ENCODE data around the gene SCYL3.

The SCYL3 gene, protein sequence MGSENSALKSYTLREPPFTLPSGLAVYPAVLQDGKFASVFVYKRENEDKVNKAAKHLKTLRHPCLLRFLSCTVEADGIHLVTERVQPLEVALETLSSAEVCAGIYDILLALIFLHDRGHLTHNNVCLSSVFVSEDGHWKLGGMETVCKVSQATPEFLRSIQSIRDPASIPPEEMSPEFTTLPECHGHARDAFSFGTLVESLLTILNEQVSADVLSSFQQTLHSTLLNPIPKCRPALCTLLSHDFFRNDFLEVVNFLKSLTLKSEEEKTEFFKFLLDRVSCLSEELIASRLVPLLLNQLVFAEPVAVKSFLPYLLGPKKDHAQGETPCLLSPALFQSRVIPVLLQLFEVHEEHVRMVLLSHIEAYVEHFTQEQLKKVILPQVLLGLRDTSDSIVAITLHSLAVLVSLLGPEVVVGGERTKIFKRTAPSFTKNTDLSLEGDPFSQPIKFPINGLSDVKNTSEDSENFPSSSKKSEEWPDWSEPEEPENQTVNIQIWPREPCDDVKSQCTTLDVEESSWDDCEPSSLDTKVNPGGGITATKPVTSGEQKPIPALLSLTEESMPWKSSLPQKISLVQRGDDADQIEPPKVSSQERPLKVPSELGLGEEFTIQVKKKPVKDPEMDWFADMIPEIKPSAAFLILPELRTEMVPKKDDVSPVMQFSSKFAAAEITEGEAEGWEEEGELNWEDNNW

DNA sequence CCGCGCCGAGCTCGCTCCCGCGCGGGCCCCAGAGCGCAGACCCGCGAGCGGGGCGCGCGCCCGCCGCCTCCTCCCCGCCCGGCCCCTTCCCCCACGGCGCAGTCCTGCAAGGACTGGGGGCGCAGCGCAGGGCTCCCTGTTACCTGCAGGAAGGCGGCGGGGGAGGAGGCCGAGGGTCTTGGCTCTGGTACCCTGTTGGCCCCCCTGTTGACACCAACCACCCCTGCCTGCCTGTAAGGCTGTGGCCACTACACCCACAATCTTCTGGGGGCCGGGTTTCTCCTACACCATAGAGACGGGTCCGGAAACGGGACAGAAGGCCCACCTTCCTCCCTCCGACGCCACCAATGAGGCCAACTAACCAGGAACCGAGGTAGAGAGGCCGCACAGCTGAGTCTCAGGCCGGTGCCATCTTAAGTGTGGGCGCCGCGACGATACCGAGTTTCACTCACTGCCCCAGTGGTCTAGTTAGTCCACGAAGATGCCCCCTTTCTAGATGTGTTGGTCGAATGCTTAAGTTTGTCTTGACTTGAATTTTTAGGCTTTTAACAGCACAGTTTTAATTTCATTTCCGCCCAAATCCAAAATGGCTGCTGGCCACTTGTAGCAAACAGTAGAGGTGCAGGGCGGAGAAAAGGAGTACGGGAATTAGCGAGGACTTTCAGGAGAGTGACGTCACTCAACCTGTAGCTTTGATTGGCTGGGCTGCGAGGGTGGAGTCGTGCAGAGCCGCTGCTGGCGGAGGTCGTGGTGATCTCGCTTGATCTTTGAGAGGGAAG is at the start of gene SCYL3:
SCYL3 (minus strand) TSS at position 252 of the 779 bp plus-strand sequence. CDS start 5,056 bp downstream, outside the sequence.
- H3K4me1 Mint-ChIP-seq (ENCODE audit: low read depth), result peaks cover 44% of the 10 kb centered on the region
- H3K36me3 Mint-ChIP-seq (ENCODE audit: low read depth), result peaks cover 19% of the 10 kb centered on the region
- H3K4me3 Mint-ChIP-seq, result peak within 1 kb of the TSS; percentile 87
- intact Hi-C loops (cut with micrococcal nuclease), result loop anchor here (1.0 to 10.0 kb wide), 6 partner anchors 99 to 1421 kb away; partner anchors contain the start of genes BLZF1, FMO4, GORAB and KIFAP3
- peaks cover 11% of the 10 kb centered on the region for H3K27me3 Mint-ChIP-seq
- peak within 1 kb of the TSS; percentile 100 for H3K27ac Mint-ChIP-seq
- no peaks in the 10 kb centered on the region for H3K9me3 Mint-ChIP-seq

DNA sequence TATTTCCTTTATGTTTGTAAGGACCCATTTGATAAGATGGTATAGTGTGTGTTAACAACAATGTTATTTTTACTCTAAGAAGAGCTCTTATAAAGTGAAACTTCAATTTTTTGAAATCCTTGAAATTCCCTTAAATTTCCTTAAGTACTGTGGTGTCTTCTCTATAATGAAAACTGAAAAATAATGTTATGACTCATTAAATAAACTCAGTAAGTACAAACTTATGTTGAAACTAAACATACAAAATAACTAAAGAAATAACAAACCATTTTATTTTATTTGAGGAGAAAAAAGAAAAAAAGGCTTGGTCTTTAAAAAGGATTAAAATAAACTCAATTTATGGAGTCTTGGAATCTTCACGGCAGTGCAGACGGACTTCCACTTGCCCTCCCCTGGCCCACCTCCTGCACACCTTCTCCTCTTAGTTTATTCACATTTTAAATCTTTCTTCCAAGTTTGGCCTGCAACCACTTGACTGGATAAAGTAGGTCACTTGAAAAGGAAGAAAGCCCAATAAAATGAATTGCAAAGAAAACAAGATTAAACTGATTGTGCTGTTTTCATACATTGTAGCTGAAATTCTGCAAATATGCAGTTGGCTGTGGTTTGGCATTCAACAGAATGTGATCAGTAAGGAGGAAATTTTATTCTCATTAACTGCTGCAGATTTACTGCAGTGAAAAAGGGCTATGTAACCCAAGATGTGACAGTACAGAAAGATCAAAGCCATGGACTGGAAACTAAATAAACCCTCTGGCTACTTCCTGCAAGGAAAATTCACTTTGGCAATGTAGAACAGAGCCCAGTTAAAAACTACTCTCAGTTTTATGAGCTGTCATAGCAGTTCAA is 48.5 kb upstream of the SCYL3 start:
- Mint-ChIP-seq H3K4me1 (ENCODE audit: low read depth) (peaks cover 6% of the 10 kb centered on the region), H3K27me3 (no peaks in the 10 kb centered on the region), H3K9me3 (no peaks in the 10 kb centered on the region), H3K27ac (no peak overlapping the region), H3K36me3 (ENCODE audit: low read depth) (no peaks in the 10 kb centered on the region), H3K4me3 (no peak overlapping the region)
- intact Hi-C loops (cut with micrococcal nuclease), result no loop called here

DNA sequence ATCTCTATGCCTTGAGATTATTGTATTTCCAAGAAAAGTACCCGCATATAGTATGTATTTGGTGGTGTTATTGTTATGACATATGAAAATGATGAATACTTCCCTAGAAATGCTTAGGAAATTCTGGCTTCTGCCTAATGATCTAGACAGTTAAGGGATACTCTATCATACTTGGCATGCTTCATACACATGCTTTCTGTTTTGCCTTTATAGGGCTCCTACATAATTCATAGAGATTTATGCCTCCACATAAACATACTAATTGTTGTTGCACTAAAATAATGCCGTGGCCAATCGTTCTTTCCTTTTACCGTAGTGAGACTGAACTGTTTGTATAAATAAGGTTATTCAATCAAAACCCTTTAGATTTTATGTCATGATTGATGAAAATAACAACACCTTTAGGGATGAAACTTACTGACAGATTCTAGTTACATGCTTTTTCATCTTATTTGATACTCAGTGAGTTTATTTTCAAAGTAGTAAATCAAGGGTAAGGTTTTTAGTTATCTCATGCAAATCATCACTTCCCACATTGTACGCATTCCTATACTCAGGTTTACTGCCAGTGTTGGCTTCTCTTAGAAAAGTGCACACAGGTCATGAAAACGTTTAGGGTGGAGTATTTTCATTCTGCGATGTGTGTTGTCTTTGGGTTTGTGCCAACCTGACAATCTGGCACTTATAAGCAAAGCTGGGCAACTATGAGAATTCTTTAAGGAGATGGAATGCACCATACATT is 40.5 kb upstream of the SCYL3 start:
- no peaks in the 10 kb centered on the region for H3K27me3 Mint-ChIP-seq
- no peaks in the 10 kb centered on the region for H3K36me3 Mint-ChIP-seq (ENCODE audit: low read depth)
- H3K27ac Mint-ChIP-seq, result no peak overlapping the region
- no peaks in the 10 kb centered on the region for H3K4me1 Mint-ChIP-seq (ENCODE audit: low read depth)
- intact Hi-C loops (cut with micrococcal nuclease), result no loop called here
- H3K9me3 Mint-ChIP-seq, result no peaks in the 10 kb centered on the region
- H3K4me3 Mint-ChIP-seq, result no peak overlapping the region

DNA sequence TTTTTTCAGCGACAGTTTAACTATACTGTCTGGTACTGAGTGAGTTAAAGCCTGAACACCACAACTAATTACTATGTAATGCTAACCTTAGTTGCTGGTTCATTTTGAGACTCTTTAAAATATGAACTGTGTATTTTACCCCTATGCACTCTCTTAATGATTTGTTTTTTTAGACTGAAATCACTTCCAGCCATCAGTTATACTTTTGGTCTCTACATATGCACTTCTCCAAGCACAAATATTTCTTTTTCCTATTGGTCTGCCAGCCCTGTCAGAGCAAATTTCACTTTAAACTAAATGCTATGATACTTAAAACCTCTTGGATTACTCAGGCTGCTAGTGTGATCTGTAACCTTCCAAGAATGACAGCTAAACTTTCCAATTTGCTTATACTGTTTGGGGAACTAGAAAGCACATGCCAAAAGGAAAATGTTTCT is 38.1 kb upstream of the SCYL3 start:
- H3K27ac Mint-ChIP-seq, result no peak overlapping the region
- H3K9me3 Mint-ChIP-seq, result no peaks in the 10 kb centered on the region
- intact Hi-C loops (cut with micrococcal nuclease), result no loop called here
- no peaks in the 10 kb centered on the region for H3K4me1 Mint-ChIP-seq (ENCODE audit: low read depth)
- H3K36me3 Mint-ChIP-seq (ENCODE audit: low read depth), result no peaks in the 10 kb centered on the region
- no peak overlapping the region for H3K4me3 Mint-ChIP-seq
- H3K27me3 Mint-ChIP-seq, result no peaks in the 10 kb centered on the region

DNA sequence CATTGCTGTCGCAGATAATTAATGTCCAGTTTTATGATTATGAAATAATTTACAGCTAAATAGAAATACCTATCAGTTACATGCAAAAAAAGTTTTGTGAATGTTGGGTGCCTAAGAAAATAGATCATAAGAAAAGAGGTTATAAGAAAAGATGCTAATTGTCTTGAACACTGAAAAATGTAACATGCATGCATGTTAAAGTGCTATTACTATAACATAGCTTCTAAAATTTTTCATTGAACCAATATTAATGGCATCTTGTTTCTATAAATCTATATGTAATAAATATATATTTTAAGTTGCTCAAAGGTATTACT is 35.5 kb upstream of the SCYL3 start:
- intact Hi-C loops (cut with micrococcal nuclease), result loop anchor here (2.0 to 5.0 kb wide), 3 partner anchors 953 to 1258 kb away; partner anchors contain the start of gene FMO2
- no peaks in the 10 kb centered on the region for H3K27me3 Mint-ChIP-seq
- H3K9me3 Mint-ChIP-seq, result no peaks in the 10 kb centered on the region
- no peak overlapping the region for H3K27ac Mint-ChIP-seq
- H3K36me3 Mint-ChIP-seq (ENCODE audit: low read depth), result no peaks in the 10 kb centered on the region
- H3K4me3 Mint-ChIP-seq, result no peak overlapping the region
- no peaks in the 10 kb centered on the region for H3K4me1 Mint-ChIP-seq (ENCODE audit: low read depth)

DNA sequence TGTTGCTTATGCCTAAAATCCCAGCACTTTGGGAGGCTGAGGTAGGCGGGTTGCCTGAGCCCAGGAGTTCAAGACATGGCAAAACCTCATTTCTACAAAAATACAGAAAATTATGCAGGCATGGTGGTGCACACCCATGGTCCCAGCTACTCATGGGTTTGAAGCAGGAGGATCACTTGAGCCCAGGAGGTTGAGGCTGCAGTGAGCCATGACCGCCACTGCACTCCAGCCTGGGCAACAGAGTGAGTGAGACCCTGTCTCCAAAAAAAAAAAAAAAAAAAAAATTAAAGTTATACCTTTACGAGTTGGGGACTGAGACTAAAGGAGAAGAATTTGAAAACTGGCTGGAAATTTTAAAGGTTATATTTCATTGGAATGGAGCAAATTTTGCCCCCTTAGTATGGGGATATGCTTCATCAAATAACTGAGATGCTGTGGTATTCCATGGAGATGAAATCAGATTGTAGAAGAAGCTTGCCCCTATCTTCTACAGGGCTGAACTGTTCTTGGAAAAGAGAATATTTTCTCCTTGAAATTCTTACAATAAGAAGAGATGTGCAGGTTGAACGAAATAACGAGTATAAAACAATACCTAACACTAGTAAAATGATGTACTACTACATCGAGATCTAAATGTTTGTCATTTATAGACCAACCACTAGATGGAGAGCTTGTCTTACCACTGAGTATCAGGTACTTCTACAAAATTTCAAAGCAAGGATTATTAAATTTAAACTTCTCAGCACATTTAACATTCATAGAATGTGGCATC is 34.9 kb upstream of the SCYL3 start:
- H3K36me3 Mint-ChIP-seq (ENCODE audit: low read depth), result no peaks in the 10 kb centered on the region
- no peak overlapping the region for H3K4me3 Mint-ChIP-seq
- no peak overlapping the region for H3K27ac Mint-ChIP-seq
- no peaks in the 10 kb centered on the region for H3K9me3 Mint-ChIP-seq
- intact Hi-C loops (cut with micrococcal nuclease), result loop anchor here (2.0 to 5.0 kb wide), 3 partner anchors 954 to 1259 kb away; partner anchors contain the start of gene FMO2
- no peaks in the 10 kb centered on the region for H3K4me1 Mint-ChIP-seq (ENCODE audit: low read depth)
- H3K27me3 Mint-ChIP-seq, result no peaks in the 10 kb centered on the region

DNA sequence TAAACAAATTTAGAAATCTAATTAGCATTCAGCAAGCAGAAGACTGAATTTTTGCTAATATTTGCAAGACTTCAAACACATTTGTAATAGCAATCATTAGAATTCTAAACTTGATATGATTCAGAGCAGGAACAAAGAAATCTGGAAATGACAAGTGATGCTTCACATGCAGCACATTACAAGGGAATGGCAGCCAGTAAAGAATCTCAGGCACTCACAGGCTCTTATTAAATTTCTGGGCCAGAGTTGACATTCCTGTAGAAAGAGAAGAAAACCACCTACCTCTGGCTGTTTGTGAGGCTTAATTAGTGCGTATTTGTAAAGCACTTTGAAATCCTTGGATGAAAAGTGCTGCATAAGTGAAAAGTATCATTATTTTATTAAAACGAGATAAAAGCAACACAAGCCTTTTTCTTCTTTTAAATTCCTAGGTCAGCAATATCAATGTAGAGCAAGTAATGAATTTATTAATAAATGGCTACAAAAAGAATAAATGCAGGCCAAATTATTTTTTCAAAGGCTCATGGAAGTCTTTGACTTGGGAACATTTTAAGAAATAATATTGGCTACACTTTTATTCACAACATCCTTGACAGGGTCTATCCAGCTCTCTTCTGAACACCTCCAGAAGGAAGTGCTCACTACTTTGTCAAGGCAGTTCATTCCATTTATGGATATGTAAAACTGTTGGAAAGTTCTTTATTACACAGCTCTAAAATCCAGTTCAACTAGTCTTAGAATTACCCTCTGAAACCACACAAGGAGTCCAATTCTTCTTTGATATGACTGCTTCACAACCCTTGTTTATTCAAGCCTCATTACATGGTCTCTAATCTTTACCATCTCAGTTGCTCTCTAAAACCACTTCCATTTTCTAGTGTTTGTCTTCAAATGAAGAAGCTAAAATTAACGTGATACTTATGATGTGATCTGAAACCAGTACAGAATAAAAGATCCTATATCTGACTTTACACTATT is 32.1 kb upstream of the SCYL3 start:
- no peaks in the 10 kb centered on the region for H3K27me3 Mint-ChIP-seq
- no peak overlapping the region for H3K4me3 Mint-ChIP-seq
- H3K4me1 Mint-ChIP-seq (ENCODE audit: low read depth), result no peaks in the 10 kb centered on the region
- H3K9me3 Mint-ChIP-seq, result no peaks in the 10 kb centered on the region
- intact Hi-C loops (cut with micrococcal nuclease), result loop anchor here (5.0 kb wide), 2 partner anchors 957 to 1262 kb away; partner anchors contain the start of gene FMO2
- no peaks in the 10 kb centered on the region for H3K36me3 Mint-ChIP-seq (ENCODE audit: low read depth)
- no peak overlapping the region for H3K27ac Mint-ChIP-seq

DNA sequence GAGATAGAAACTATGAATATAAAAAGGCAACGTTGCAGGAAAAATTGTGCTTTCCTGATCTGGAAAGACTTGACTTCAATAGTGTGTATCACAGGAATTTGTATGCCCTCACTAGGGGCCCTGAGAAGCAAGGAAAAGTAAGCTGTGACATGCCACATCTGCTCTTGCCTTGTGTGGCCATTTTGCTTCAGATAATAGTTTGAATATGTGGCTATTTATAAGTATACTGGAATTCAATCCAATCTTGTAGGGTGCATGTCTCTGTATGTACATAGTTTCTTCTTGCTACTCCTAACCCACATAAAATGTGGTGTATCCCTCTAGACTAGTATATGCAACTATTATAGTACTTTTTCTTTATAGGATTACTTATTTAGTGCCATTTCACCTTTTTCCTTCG is 31.1 kb upstream of the SCYL3 start:
- intact Hi-C loops (cut with micrococcal nuclease), result loop anchor here (5.0 kb wide), 2 partner anchors 957 to 1262 kb away; partner anchors contain the start of gene FMO2

DNA sequence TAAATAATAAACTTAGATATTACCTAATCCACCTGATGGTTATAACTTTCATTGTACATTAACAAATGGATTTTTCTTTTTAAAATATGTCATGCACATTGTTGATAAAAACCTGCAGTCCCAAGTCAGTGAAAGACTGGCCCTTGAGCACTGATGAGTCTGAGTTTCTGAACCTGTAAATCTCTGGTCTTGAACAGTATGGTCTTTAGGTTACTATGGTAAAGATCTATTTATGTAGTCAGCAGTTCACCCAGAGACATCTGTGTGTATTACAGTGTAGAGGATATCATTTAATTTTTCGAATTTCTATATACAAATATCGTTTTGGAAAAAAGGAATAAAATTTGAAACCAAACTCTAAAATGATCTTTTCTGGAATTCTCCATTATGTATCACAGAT is 30.4 kb upstream of the SCYL3 start:
- Mint-ChIP-seq H3K4me3 (no peak overlapping the region), H3K27me3 (no peaks in the 10 kb centered on the region), H3K4me1 (ENCODE audit: low read depth) (no peaks in the 10 kb centered on the region), H3K27ac (no peak overlapping the region), H3K36me3 (ENCODE audit: low read depth) (no peaks in the 10 kb centered on the region), H3K9me3 (no peaks in the 10 kb centered on the region)
- intact Hi-C loops (cut with micrococcal nuclease), result no loop called here

More for the DNA sequence above, 31.1 kb upstream of the SCYL3 start:
- Mint-ChIP-seq H3K27me3 (no peaks in the 10 kb centered on the region), H3K9me3 (no peaks in the 10 kb centered on the region), H3K36me3 (ENCODE audit: low read depth) (no peaks in the 10 kb centered on the region), H3K4me1 (ENCODE audit: low read depth) (no peaks in the 10 kb centered on the region), H3K4me3 (no peak overlapping the region), H3K27ac (no peak overlapping the region)

DNA sequence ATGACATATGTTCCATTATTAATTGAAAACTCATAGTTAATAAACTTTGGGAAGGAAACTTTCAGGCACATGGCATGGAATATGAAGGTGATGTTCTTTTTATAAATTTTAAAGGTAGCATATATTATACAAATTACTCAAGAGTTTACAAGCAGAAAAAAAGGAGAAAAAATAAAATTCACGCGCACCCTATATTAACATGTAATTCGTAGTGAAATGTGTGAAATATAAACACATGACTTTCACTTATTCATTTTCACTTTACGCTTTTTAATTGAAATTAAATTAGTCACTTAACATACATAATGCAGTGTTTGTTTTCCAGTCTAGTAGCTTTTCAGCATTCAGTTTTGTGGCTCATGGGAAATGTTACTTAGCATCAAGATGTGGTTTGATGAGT is 27.4 kb upstream of the SCYL3 start:
- H3K27ac Mint-ChIP-seq, result no peak overlapping the region
- H3K36me3 Mint-ChIP-seq (ENCODE audit: low read depth), result no peaks in the 10 kb centered on the region
- H3K4me3 Mint-ChIP-seq, result no peak overlapping the region
- no peaks in the 10 kb centered on the region for H3K4me1 Mint-ChIP-seq (ENCODE audit: low read depth)
- H3K27me3 Mint-ChIP-seq, result no peaks in the 10 kb centered on the region
- no peaks in the 10 kb centered on the region for H3K9me3 Mint-ChIP-seq
- intact Hi-C loops (cut with micrococcal nuclease), result no loop called here

DNA sequence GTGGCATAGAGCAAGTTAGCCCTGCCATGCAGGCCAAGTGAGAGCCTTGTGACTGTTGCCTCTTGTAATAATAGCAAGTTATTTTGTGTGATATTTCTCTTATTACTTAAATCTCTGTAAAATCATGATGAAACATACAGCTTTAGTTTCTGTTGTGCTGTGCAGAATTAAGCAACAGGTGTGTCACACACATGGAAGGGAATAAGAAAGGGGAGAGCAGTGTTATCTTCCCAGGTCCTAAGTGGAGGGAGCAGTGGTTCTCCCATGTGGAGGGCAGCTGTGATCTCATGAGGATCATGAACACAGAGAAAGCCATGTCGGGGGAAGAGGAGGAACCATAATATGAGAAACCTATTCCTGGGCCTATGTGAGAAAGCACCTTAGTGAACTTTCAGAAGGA is 25.2 kb upstream of the SCYL3 start:
- no peaks in the 10 kb centered on the region for H3K27me3 Mint-ChIP-seq
- no peaks in the 10 kb centered on the region for H3K36me3 Mint-ChIP-seq (ENCODE audit: low read depth)
- no peak overlapping the region for H3K27ac Mint-ChIP-seq
- H3K4me1 Mint-ChIP-seq (ENCODE audit: low read depth), result peaks cover 9% of the 10 kb centered on the region
- intact Hi-C loops (cut with micrococcal nuclease), result no loop called here
- H3K4me3 Mint-ChIP-seq, result no peak overlapping the region
- no peaks in the 10 kb centered on the region for H3K9me3 Mint-ChIP-seq

All from dendritic cell treated with granulocyte-macrophage colony-stimulating factor and Interleukin-4, amounts not matched to agents 40 ng/mL and 50 ng/mL, for 4 days (primary cell).